Transverse colon (tissue), 4 donors: ENCODE measurements around the gene CDK19. TPM values are rescaled to one million over a fixed set of nuclear protein-coding genes. Genes with fewer than 3 reads are reported as not detected.

Source experiments
- DNase-seq: peaks from one replicate; pipeline ENCODE4 v3.0.0-alpha.2; 2019
- H3K27ac ChIP-seq, 4 donors: fragments of 200-600 bp; sonication (generic); 2 replicates each; pipeline ENCODE4 v1.5.1; 2016 to 2018; ENCODE audit warnings: inconsistent platforms in 4 of 4
- H3K27me3 ChIP-seq: fragments of 200-600 bp; sonication (generic); 2 replicates; pipeline ENCODE4 v1.5.1; 2017; ENCODE audit warnings: inconsistent platforms
- H3K36me3 ChIP-seq, 4 donors: fragments of 200-600 bp; sonication (generic); 2 replicates each; pipeline ENCODE4 v1.5.1; 2017 to 2019; ENCODE audit warnings: inconsistent platforms in 4 of 4
- H3K4me1 ChIP-seq, 4 donors: fragments of 200-600 bp; sonication (generic); 2 replicates each; pipeline ENCODE4 v1.5.1; 2017 to 2020; ENCODE audit warnings: inconsistent platforms in 4 of 4
- H3K4me3 ChIP-seq, 4 donors: fragments of 200-600 bp; sonication (generic); 1 replicate in 1 of 4; 2 replicates in 3 of 4; pipeline versions ENCODE4 v1.5.1 to v1.6.1; 2017 to 2019; ENCODE audit warnings: inconsistent platforms in 4 of 4
- H3K9me3 ChIP-seq, 2 donors: fragments of 200-600 bp; sonication (generic); 2 replicates each; pipeline ENCODE4 v1.5.1; 2017 to 2019; ENCODE audit warnings: inconsistent platforms in 2 of 2
- EP300 ChIP-seq: sonication (generic); formaldehyde crosslinking; IDR thresholded peaks from one replicate; pipeline ENCODE4 v1.6.1; 2017; ENCODE audit warnings: antibody characterized with exemption, low read depth
- POLR2A ChIP-seq: fragments of 450-650 bp; IDR thresholded peaks from one replicate; pipeline ENCODE4 v1.6.1; 2016; ENCODE audit warnings: antibody characterized with exemption, mild to moderate bottlenecking, moderate library complexity
- POLR2AphosphoS5 ChIP-seq, 3 donors: sonication (generic); formaldehyde crosslinking; IDR thresholded peaks; one replicate each; pipeline ENCODE4 v1.6.1; 2016; ENCODE audit warnings: antibody characterized with exemption in 3 of 3
- WGBS, 2 donors: methylation state at CpG; one replicate each; pipeline ENCODE4 v1.1.5; 2018; ENCODE audit warnings: low coverage in 1 of 2; 5-methylcytosine and 5-hydroxymethylcytosine counted together
- in situ Hi-C, 4 donors: fragments of 200-750 bp; cut with MboI; loops; one replicate each; pipeline versions ENCODE4 v1.15.0 to v1.15.1; 2017; ENCODE audit warnings: low sequenced_read_pairs in 3 of 4, low pct_ligation_motif_present in 1 of 4, low pct_unique_long_range_greater_than_20kb in 1 of 4
- intact Hi-C: fragments of 100-400 bp; cut with DNase I; formaldehyde crosslinking; loops from one replicate; pipeline ENCODE4 v1.15.1; 2023; ENCODE audit warnings: low total_unique reads
- total RNA-seq, 4 donors: library from RNA; depleted of rRNA; stranded (reverse); fragments of >200 nt; gene quantifications; one replicate each; pipeline ENCODE4 v1.1.0, GENCODE V29; 2016
- TF ChIP-seq, protein P1 (sequence below), 5 experiments: fragments of 200-600 bp in 3 of 5; fragments of 450-650 bp in 2 of 5; sonication (generic) in 3 of 5; IDR thresholded peaks; 1 replicate in 2 of 5; 2 replicates in 3 of 5; pipeline ENCODE4 v1.5.1; 2016 to 2017; ENCODE audit warnings: antibody characterized with exemption in 5 of 5, inconsistent platforms in 3 of 5, mild to moderate bottlenecking in 2 of 5, moderate library complexity in 1 of 5

Gene CDK19
- total RNA-seq, 4 donors from 2014 or later = 7.0 to 18.6 (median 14.7) TPM

DNA sequence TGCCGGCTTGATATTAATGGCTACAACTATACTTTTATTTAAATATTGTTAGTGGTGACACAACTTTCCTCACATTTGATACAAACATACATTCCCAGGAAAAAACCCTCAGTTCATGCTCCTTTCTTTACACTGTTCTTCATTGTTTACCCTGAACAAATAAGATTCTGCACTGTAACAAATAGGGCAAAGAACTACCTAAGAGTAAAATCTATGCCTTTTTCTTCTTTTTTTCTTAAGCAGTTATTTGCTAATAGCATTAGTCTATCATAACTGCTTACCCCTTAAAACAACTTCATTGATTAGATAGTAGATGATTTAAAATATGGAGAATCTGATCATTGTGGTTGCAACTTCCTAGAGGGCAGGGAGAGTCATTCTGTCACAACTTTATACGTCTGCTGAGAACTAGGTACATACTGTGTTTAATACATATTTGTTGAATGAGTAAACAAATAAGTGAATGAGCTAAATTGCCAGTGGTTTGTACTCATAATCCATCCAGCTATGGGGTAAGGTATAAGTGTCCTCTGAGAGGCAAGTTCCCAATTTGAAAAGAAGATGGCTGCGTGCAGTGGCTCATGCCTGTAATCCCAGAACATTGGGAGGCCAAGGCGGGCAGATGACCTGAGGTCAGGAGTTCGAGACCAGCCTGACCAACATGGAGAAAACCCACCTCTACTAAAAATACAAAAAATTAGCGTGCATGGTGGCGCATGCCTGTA, 161.0 kb downstream of the CDK19 start:
- no peak for DNase-seq
- in situ Hi-C loops = no loop called here
- TF ChIP-seq, protein P1, sequence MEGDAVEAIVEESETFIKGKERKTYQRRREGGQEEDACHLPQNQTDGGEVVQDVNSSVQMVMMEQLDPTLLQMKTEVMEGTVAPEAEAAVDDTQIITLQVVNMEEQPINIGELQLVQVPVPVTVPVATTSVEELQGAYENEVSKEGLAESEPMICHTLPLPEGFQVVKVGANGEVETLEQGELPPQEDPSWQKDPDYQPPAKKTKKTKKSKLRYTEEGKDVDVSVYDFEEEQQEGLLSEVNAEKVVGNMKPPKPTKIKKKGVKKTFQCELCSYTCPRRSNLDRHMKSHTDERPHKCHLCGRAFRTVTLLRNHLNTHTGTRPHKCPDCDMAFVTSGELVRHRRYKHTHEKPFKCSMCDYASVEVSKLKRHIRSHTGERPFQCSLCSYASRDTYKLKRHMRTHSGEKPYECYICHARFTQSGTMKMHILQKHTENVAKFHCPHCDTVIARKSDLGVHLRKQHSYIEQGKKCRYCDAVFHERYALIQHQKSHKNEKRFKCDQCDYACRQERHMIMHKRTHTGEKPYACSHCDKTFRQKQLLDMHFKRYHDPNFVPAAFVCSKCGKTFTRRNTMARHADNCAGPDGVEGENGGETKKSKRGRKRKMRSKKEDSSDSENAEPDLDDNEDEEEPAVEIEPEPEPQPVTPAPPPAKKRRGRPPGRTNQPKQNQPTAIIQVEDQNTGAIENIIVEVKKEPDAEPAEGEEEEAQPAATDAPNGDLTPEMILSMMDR (IDR thresholded peaks at IDR 0.05) = no peak
- TF ChIP-seq POLR2AphosphoS5 (IDR thresholded peaks at IDR 0.05) (no peak), EP300 (no peak), POLR2A (no peak)
- Histone ChIP-seq H3K27me3 (no peaks in the 10 kb centered on the region), H3K36me3 (no peaks in the 10 kb centered on the region), H3K4me3 (no peak overlapping the region), H3K27ac (peak overlapping the region in 3 of 4 donors; percentile 16 to 48 (median 47)), H3K9me3 (no peaks in the 10 kb centered on the region), H3K4me1 (peaks cover 0 to 43% (median 12%) of the 10 kb centered on the region in 4 donors)
- 82 to 85% methylated on average over 7 of the region's 7 CpGs for WGBS, 2 donors
- intact Hi-C loops = no loop called here

DNA sequence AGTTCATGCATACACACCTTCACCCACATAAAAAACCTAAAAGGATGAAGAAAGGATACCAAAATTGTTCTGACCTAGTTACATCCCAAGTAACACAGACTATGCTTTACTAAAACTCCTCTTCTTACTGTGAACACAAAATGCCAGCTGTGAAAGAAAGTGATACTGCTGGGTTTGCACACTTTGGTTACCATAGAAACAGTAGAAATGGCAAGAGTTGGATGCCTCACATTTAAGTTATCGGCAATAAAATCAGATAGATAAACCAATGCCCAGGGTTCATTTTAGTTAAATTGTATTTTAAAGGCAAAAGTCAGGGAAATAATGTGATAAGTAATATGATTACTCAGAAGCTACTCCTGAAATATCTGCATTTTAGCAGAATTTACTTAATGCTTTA, 161.9 kb downstream of the CDK19 start:
- Histone ChIP-seq H3K4me3 (no peak overlapping the region), H3K27me3 (no peaks in the 10 kb centered on the region), H3K27ac (peak overlapping the region in 2 of 4 donors; percentile 47 to 48), H3K9me3 (no peaks in the 10 kb centered on the region), H3K4me1 (peaks cover 0 to 43% (median 12%) of the 10 kb centered on the region in 4 donors), H3K36me3 (no peaks in the 10 kb centered on the region)
- 73 to 100% methylated on average over 1 of the region's 1 CpG for WGBS, 2 donors
- no peak for TF ChIP-seq EP300
- no peak for TF ChIP-seq POLR2A
- TF ChIP-seq POLR2AphosphoS5 (IDR thresholded peaks at IDR 0.05) = no peak
- TF ChIP-seq, protein P1 (IDR thresholded peaks at IDR 0.05) = no peak
- DNase-seq = no peak
- in situ Hi-C loops (no loop called here), intact Hi-C loops (no loop called here)

DNA sequence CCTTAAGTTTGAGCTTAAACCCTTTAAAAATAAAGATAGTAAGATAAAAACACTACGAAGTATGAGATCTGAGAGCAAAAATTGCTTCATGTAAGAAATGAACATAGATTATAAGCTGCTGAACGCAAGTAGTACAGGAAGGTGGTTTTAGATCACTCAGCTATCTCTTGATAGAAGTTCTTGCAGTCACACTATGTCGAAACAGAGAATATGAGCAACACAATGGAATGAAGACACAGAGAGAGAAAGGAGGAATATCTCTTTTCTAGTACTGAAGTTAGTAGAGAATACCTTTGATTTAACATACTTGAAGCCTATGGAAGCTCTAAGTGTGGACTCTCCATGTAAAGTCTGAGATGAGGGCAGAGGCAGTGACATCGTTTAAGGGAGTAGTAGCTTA, 162.7 kb downstream of the CDK19 start:
- 83 to 91% methylated on average over 4 of the region's 4 CpGs for WGBS, 2 donors
- peaks cover 0 to 40% (median 12%) of the 10 kb centered on the region in 4 donors for H3K4me1 ChIP-seq
- H3K27ac ChIP-seq = no peak overlapping the region
- TF ChIP-seq EP300 = no peak
- TF ChIP-seq POLR2A = no peak
- no peak for TF ChIP-seq POLR2AphosphoS5 (IDR thresholded peaks at IDR 0.05)
- TF ChIP-seq, protein P1 (IDR thresholded peaks at IDR 0.05) = no peak
- in situ Hi-C loops (no loop called here), intact Hi-C loops (no loop called here)
- no peaks in the 10 kb centered on the region for H3K27me3 ChIP-seq
- H3K36me3 ChIP-seq = no peaks in the 10 kb centered on the region
- no peaks in the 10 kb centered on the region for H3K9me3 ChIP-seq
- H3K4me3 ChIP-seq = no peak overlapping the region
- no peak for DNase-seq

GRCh38 chr6:110650755-110651154, 164.5 kb downstream of the CDK19 start:
- intact Hi-C loops = no loop called here
- Histone ChIP-seq H3K27ac (no peak overlapping the region), H3K4me1 (peaks cover 0 to 24% (median 6%) of the 10 kb centered on the region in 4 donors), H3K4me3 (no peak overlapping the region), H3K27me3 (no peaks in the 10 kb centered on the region), H3K9me3 (no peaks in the 10 kb centered on the region), H3K36me3 (no peaks in the 10 kb centered on the region)
- no peak for TF ChIP-seq POLR2AphosphoS5 (IDR thresholded peaks at IDR 0.05)
- TF ChIP-seq EP300 = no peak
- no peak for TF ChIP-seq POLR2A
- TF ChIP-seq, protein P1 (IDR thresholded peaks at IDR 0.05) = no peak
- no peak for DNase-seq
- in situ Hi-C loops = no loop called here
- 88 to 93% methylated on average over 4 of the region's 4 CpGs for WGBS, 2 donors
